ENCODE results near the gene UST.
"Not testable (repeated sequence)": the region's sequence is repeated elsewhere in the genome, so short reads cannot be mapped to it uniquely, and the experiment has no call there.

The UST gene

GRCh38 chr6:148736774-148737412 lies 9.9 kb upstream of the UST start:
- DNase-seq = no peak

GRCh38 chr6:148737806-148738205 lies 9.0 kb upstream of the UST start:
- no peak for DNase-seq

GRCh38 chr6:148738946-148739821 lies 7.6 kb upstream of the UST start:
- DNase-seq = no peak

- no peak for DNase-seq
These were observed 7.1 kb upstream of the UST start for GRCh38 chr6:148739822-148740128.

- no peak for DNase-seq
These were observed 3.4 kb upstream of the UST start for GRCh38 chr6:148743476-148743875.

- DNase-seq = no peak
These were observed 904 bp upstream of the UST start for GRCh38 chr6:148745926-148746325.

GRCh38 chr6:148747145-148747470 lies 278 bp downstream of the UST start:
- DNase-seq = no peak

- peak; percentile 21 for DNase-seq
These were observed 788 bp downstream of the UST start for GRCh38 chr6:148747471-148748165.

GRCh38 chr6:148749674-148750073 lies 2.8 kb downstream of the UST start:
- no peak for DNase-seq

GRCh38 chr6:148750838-148751792 lies 4.3 kb downstream of the UST start:
- no peak for DNase-seq

- no peak for DNase-seq
These were observed 5.0 kb downstream of the UST start for GRCh38 chr6:148751793-148752170.

GRCh38 chr6:148755379-148755778 lies 8.5 kb downstream of the UST start:
- not testable (repeated sequence) for DNase-seq

GRCh38 chr6:148757944-148758480 lies 11.2 kb downstream of the UST start:
- DNase-seq = no peak

- DNase-seq = no peak
These were observed 11.7 kb downstream of the UST start for GRCh38 chr6:148758492-148758891.

- no peak for DNase-seq
These were observed 13.4 kb downstream of the UST start for GRCh38 chr6:148760258-148760534.

- DNase-seq = no peak
These were observed 14.0 kb downstream of the UST start for GRCh38 chr6:148760568-148761526.

- no peak for DNase-seq
These were observed 14.7 kb downstream of the UST start for GRCh38 chr6:148761527-148762011.

GRCh38 chr6:148762231-148762630 lies 15.4 kb downstream of the UST start:
- no peak for DNase-seq

GRCh38 chr6:148764259-148765020 lies 17.6 kb downstream of the UST start:
- DNase-seq = not testable (repeated sequence)

- DNase-seq = no peak
These were observed 19.3 kb downstream of the UST start for GRCh38 chr6:148765898-148766808.

All from activated CD4-positive, alpha-beta T cell treated with anti-CD3 and anti-CD28 coated beads for 1 hour (primary cell).